ENCODE results near the gene PALLD. TPM values are rescaled to one million over a fixed set of nuclear protein-coding genes. Genes with fewer than 3 reads are reported as not detected.

The PALLD gene
- total RNA-seq, 2 experiments from 2014 or later: 0.91 to 2.0 TPM

- Mint-ChIP-seq H3K27me3 (peaks cover 43% of the 10 kb centered on the region), H3K36me3 (no peaks in the 10 kb centered on the region), H3K4me3 (no peak overlapping the region), H3K9me3 (no peaks in the 10 kb centered on the region), H3K27ac (no peak overlapping the region), H3K4me1 (peaks cover 2% of the 10 kb centered on the region)
- DNase-seq (no peak), ATAC-seq (ENCODE audit: low read depth) (no peak)
- POLR2A ChIA-PET: no interaction called here
Measured at GRCh38 chr4:168871632-168872031, 374.8 kb downstream of the PALLD start.

GRCh38 chr4:168874083-168874482 lies 377.2 kb downstream of the PALLD start:
- H3K36me3 Mint-ChIP-seq: no peaks in the 10 kb centered on the region
- ATAC-seq (ENCODE audit: low read depth): no peak
- peaks cover 62% of the 10 kb centered on the region for H3K27me3 Mint-ChIP-seq
- POLR2A ChIA-PET: no interaction called here
- H3K4me3 Mint-ChIP-seq: no peak overlapping the region
- H3K27ac Mint-ChIP-seq: no peak overlapping the region
- H3K4me1 Mint-ChIP-seq: peaks cover 5% of the 10 kb centered on the region
- H3K9me3 Mint-ChIP-seq: no peaks in the 10 kb centered on the region
- no peak for DNase-seq

- ATAC-seq (ENCODE audit: low read depth): no peak
- H3K9me3 Mint-ChIP-seq: no peaks in the 10 kb centered on the region
- H3K4me1 Mint-ChIP-seq: peaks cover 5% of the 10 kb centered on the region
- H3K36me3 Mint-ChIP-seq: no peaks in the 10 kb centered on the region
- peaks cover 78% of the 10 kb centered on the region for H3K27me3 Mint-ChIP-seq
- no peak for DNase-seq
- no peak overlapping the region for H3K27ac Mint-ChIP-seq
- POLR2A ChIA-PET: no interaction called here
- no peak overlapping the region for H3K4me3 Mint-ChIP-seq
Measured at GRCh38 chr4:168876106-168876505, 379.3 kb downstream of the PALLD start.

- ATAC-seq (ENCODE audit: low read depth): peak; percentile 78
- H3K36me3 Mint-ChIP-seq: no peaks in the 10 kb centered on the region
- no peaks in the 10 kb centered on the region for H3K9me3 Mint-ChIP-seq
- peak overlapping the region; percentile 81 for H3K4me3 Mint-ChIP-seq
- DNase-seq: peak; percentile 55
- H3K4me1 Mint-ChIP-seq: peaks cover 5% of the 10 kb centered on the region
- H3K27me3 Mint-ChIP-seq: peaks cover 75% of the 10 kb centered on the region
- no peak overlapping the region for H3K27ac Mint-ChIP-seq
- POLR2A ChIA-PET: no interaction called here
Measured at GRCh38 chr4:168877511-168878491, 380.9 kb downstream of the PALLD start.

GRCh38 chr4:168878623-168879022 lies 381.8 kb downstream of the PALLD start:
- Mint-ChIP-seq H3K27me3 (peaks cover 70% of the 10 kb centered on the region), H3K27ac (no peak overlapping the region), H3K36me3 (no peaks in the 10 kb centered on the region), H3K4me1 (peaks cover 5% of the 10 kb centered on the region), H3K4me3 (peak overlapping the region; percentile 81), H3K9me3 (no peaks in the 10 kb centered on the region)
- POLR2A ChIA-PET: no interaction called here
- DNase-seq (no peak), ATAC-seq (ENCODE audit: low read depth) (no peak)

- Mint-ChIP-seq H3K4me3 (no peak overlapping the region), H3K4me1 (peaks cover 4% of the 10 kb centered on the region), H3K27me3 (peaks cover 68% of the 10 kb centered on the region), H3K36me3 (no peaks in the 10 kb centered on the region), H3K27ac (no peak overlapping the region), H3K9me3 (no peaks in the 10 kb centered on the region)
- DNase-seq: no peak
- POLR2A ChIA-PET: no interaction called here
- ATAC-seq (ENCODE audit: low read depth): no peak
Measured at GRCh38 chr4:168879188-168879587, 382.3 kb downstream of the PALLD start.

- no peak overlapping the region for H3K27ac Mint-ChIP-seq
- no peaks in the 10 kb centered on the region for H3K36me3 Mint-ChIP-seq
- H3K9me3 Mint-ChIP-seq: no peaks in the 10 kb centered on the region
- peaks cover 61% of the 10 kb centered on the region for H3K27me3 Mint-ChIP-seq
- peaks cover 5% of the 10 kb centered on the region for H3K4me1 Mint-ChIP-seq
- POLR2A ChIA-PET: no interaction called here
- DNase-seq (no peak), ATAC-seq (ENCODE audit: low read depth) (no peak)
- H3K4me3 Mint-ChIP-seq: no peak overlapping the region
Measured at GRCh38 chr4:168880072-168880675, 383.3 kb downstream of the PALLD start.

GRCh38 chr4:168880811-168881595 lies 384.2 kb downstream of the PALLD start:
- Mint-ChIP-seq H3K36me3 (no peaks in the 10 kb centered on the region), H3K27ac (no peak overlapping the region), H3K4me3 (no peak overlapping the region), H3K9me3 (no peaks in the 10 kb centered on the region), H3K4me1 (peaks cover 5% of the 10 kb centered on the region), H3K27me3 (peaks cover 53% of the 10 kb centered on the region)
- no peak for DNase-seq
- no peak for ATAC-seq (ENCODE audit: low read depth)
- POLR2A ChIA-PET: no interaction called here

GRCh38 chr4:168881781-168882420 lies 385.0 kb downstream of the PALLD start:
- H3K4me3 Mint-ChIP-seq: no peak overlapping the region
- DNase-seq (no peak), ATAC-seq (ENCODE audit: low read depth) (no peak)
- no peaks in the 10 kb centered on the region for H3K9me3 Mint-ChIP-seq
- peaks cover 5% of the 10 kb centered on the region for H3K4me1 Mint-ChIP-seq
- no peak overlapping the region for H3K27ac Mint-ChIP-seq
- no peaks in the 10 kb centered on the region for H3K36me3 Mint-ChIP-seq
- H3K27me3 Mint-ChIP-seq: peaks cover 44% of the 10 kb centered on the region
- POLR2A ChIA-PET: no interaction called here

- H3K4me3 Mint-ChIP-seq: no peak overlapping the region
- DNase-seq (no peak), ATAC-seq (ENCODE audit: low read depth) (no peak)
- H3K27me3 Mint-ChIP-seq: peaks cover 37% of the 10 kb centered on the region
- no peaks in the 10 kb centered on the region for H3K9me3 Mint-ChIP-seq
- H3K27ac Mint-ChIP-seq: no peak overlapping the region
- peaks cover 5% of the 10 kb centered on the region for H3K4me1 Mint-ChIP-seq
- POLR2A ChIA-PET: no interaction called here
- no peaks in the 10 kb centered on the region for H3K36me3 Mint-ChIP-seq
Measured at GRCh38 chr4:168882650-168883233, 385.9 kb downstream of the PALLD start.

- POLR2A ChIA-PET: no interaction called here
- Mint-ChIP-seq H3K4me1 (peaks cover 1% of the 10 kb centered on the region), H3K27me3 (peaks cover 36% of the 10 kb centered on the region), H3K9me3 (no peaks in the 10 kb centered on the region), H3K36me3 (no peaks in the 10 kb centered on the region), H3K27ac (no peak overlapping the region), H3K4me3 (no peak overlapping the region)
- DNase-seq (no peak), ATAC-seq (ENCODE audit: low read depth) (no peak)
Measured at GRCh38 chr4:168883513-168883912, 386.7 kb downstream of the PALLD start.

- no peak for DNase-seq
- POLR2A ChIA-PET: no interaction called here
- Mint-ChIP-seq H3K4me1 (peaks cover 1% of the 10 kb centered on the region), H3K9me3 (peaks cover 2% of the 10 kb centered on the region), H3K27me3 (peaks cover 26% of the 10 kb centered on the region), H3K27ac (no peak overlapping the region), H3K36me3 (peaks cover 1% of the 10 kb centered on the region), H3K4me3 (no peak overlapping the region)
- ATAC-seq (ENCODE audit: low read depth): no peak
Measured at GRCh38 chr4:168884251-168885124, 387.6 kb downstream of the PALLD start.

All from activated naive CD8-positive, alpha-beta T cell treated with anti-CD3 and anti-CD28 coated beads, Interleukin-2, amount 10 ng/mL, durations not matched to agents 7 days and 5 days (primary cell).